HEK293 (cell line): ENCODE measurements around the gene INTS14.

ENCODE experiments used
- CTCF ChIA-PET: fragments of 350-600 bp; formaldehyde crosslinking; extraction: SDS; loops from one replicate; lab custom pipeline; 2021; ENCODE audit warnings: antibody characterized with exemption; lab: Yijun Ruan, JAX
- POLR2A ChIA-PET: fragments of 300-600 bp; formaldehyde crosslinking; extraction: SDS; loops from one replicate; lab custom pipeline; 2020; ENCODE audit warnings: antibody characterized with exemption, inconsistent platforms; lab: Yijun Ruan, JAX
- H3K27ac ChIP-seq: fragments of 200-500 bp; sonication (Bioruptor generic); 2 replicates; pipeline ENCODE4 v1.5.1; 2014; ENCODE audit warnings: low read depth, low read length, control low read depth, inconsistent platforms; ENCODE audit errors: extremely low read depth
- H3K36me3 ChIP-seq, 2 experiments: fragments of 200-500 bp in 1 of 2; sonication (Bioruptor generic) in 1 of 2; 1 replicate in 1 of 2; 2 replicates in 1 of 2; pipeline ENCODE4 v1.5.1; 2014 to 2017; ENCODE audit warnings: inconsistent platforms in 2 of 2, low read length in 2 of 2; ENCODE audit not compliant: control insufficient read depth in 2 of 2, insufficient read depth in 1 of 2
- H3K4me1 ChIP-seq: fragments of 200-500 bp; sonication (Bioruptor generic); 2 replicates; pipeline ENCODE4 v1.5.1; 2014; ENCODE audit warnings: mild to moderate bottlenecking, low read length, inconsistent platforms; ENCODE audit not compliant: control insufficient read depth, insufficient read depth
- H3K4me3 ChIP-seq: 2 replicates; pipeline ENCODE4 v1.5.1; 2011; ENCODE audit warnings: low read depth, mild to moderate bottlenecking, control low read depth, low read length, moderate library complexity
- H3K9me3 ChIP-seq: fragments of 200-500 bp; sonication (Bioruptor generic); 2 replicates; pipeline ENCODE4 v1.5.1; 2014; ENCODE audit warnings: low read depth, low read length, inconsistent platforms; ENCODE audit not compliant: control insufficient read depth, insufficient read depth
- EGR2 ChIP-seq: fragments of 450-650 bp; formaldehyde crosslinking; IDR thresholded peaks from 2 replicates; pipeline ENCODE4 v1.5.1; 2016; ENCODE audit warnings: low read depth, missing biosample characterization, missing genetic modification characterization
- FEZF1 ChIP-seq: fragments of 450-650 bp; formaldehyde crosslinking; IDR thresholded peaks from 2 replicates; pipeline ENCODE4 v1.5.1; 2016; ENCODE audit warnings: missing biosample characterization, missing genetic modification characterization
- GFI1B ChIP-seq: fragments of 450-650 bp; formaldehyde crosslinking; IDR thresholded peaks from 2 replicates; pipeline ENCODE4 v1.5.1; 2016; ENCODE audit warnings: missing biosample characterization, missing genetic modification characterization
- GLI2 ChIP-seq: fragments of 450-650 bp; formaldehyde crosslinking; IDR thresholded peaks from 2 replicates; pipeline ENCODE4; 2017; ENCODE audit warnings: missing biosample characterization, missing genetic modification characterization, low read depth, borderline replicate concordance
- HOXC10 ChIP-seq: sonication (generic); formaldehyde crosslinking; IDR thresholded peaks from 2 replicates; pipeline ENCODE4 v1.8.1; 2023; ENCODE audit warnings: mild to moderate bottlenecking, missing genetic modification reagents
- KLF1 ChIP-seq: fragments of 450-650 bp; formaldehyde crosslinking; IDR thresholded peaks from 2 replicates; pipeline ENCODE4 v1.5.1; 2016; ENCODE audit warnings: missing biosample characterization, missing genetic modification characterization
- KLF8 ChIP-seq: fragments of 450-650 bp; formaldehyde crosslinking; IDR thresholded peaks from 2 replicates; pipeline ENCODE4 v1.5.1; 2016; ENCODE audit warnings: missing biosample characterization, missing genetic modification characterization
- SETDB1 ChIP-seq: IDR thresholded peaks from one replicate; pipeline ENCODE4 v1.6.1; 2017; ENCODE audit warnings: mild to moderate bottlenecking, low read length, moderate library complexity, mixed read lengths; ENCODE audit not compliant: insufficient read length
- SP2 ChIP-seq: fragments of 450-650 bp; formaldehyde crosslinking; IDR thresholded peaks from 2 replicates; pipeline ENCODE4 v1.5.1; 2016; ENCODE audit warnings: missing biosample characterization, missing genetic modification characterization
- YY1 ChIP-seq: fragments of 450-650 bp; formaldehyde crosslinking; IDR thresholded peaks from 2 replicates; pipeline ENCODE4 v1.5.1; 2018; ENCODE audit warnings: missing biosample characterization, missing genetic modification characterization
- YY2 ChIP-seq: fragments of 450-650 bp; formaldehyde crosslinking; IDR thresholded peaks from 2 replicates; pipeline ENCODE4 v1.5.1; 2016; ENCODE audit warnings: missing biosample characterization, missing genetic modification characterization
- ZBTB8A ChIP-seq: fragments of 450-650 bp; formaldehyde crosslinking; IDR thresholded peaks from 2 replicates; pipeline ENCODE4 v1.5.1; 2016; ENCODE audit warnings: missing biosample characterization, missing genetic modification characterization
- ZNF10 ChIP-seq: fragments of 450-650 bp; formaldehyde crosslinking; IDR thresholded peaks from 2 replicates; pipeline ENCODE4 v1.5.1; 2017; ENCODE audit warnings: missing biosample characterization, missing genetic modification characterization
- ZNF121 ChIP-seq: fragments of 450-650 bp; formaldehyde crosslinking; IDR thresholded peaks from 2 replicates; pipeline ENCODE4 v1.5.1; 2016; ENCODE audit warnings: missing biosample characterization, missing genetic modification characterization
- ZNF169 ChIP-seq: fragments of 450-650 bp; formaldehyde crosslinking; IDR thresholded peaks from 2 replicates; pipeline ENCODE4 v1.5.1; 2016; ENCODE audit warnings: missing biosample characterization, missing genetic modification characterization
- ZNF354C ChIP-seq: fragments of 450-650 bp; formaldehyde crosslinking; IDR thresholded peaks from 2 replicates; pipeline ENCODE4 v1.5.1; 2016; ENCODE audit warnings: missing biosample characterization, missing genetic modification characterization, low read depth, borderline replicate concordance
- ZNF366 ChIP-seq: fragments of 450-650 bp; formaldehyde crosslinking; conservative IDR thresholded peaks from 2 replicates; pipeline ENCODE4 v1.5.1; 2016; ENCODE audit warnings: missing biosample characterization, missing genetic modification characterization
- ZNF514 ChIP-seq: fragments of 450-650 bp; formaldehyde crosslinking; IDR thresholded peaks from 2 replicates; pipeline ENCODE4 v1.5.1; 2016; ENCODE audit warnings: missing biosample characterization, missing genetic modification characterization
- ZNF560 ChIP-seq: fragments of 450-650 bp; formaldehyde crosslinking; IDR thresholded peaks from 2 replicates; pipeline ENCODE4 v1.5.1; 2017; ENCODE audit warnings: missing biosample characterization, missing genetic modification characterization, borderline replicate concordance
- ZNF626 ChIP-seq: fragments of 450-650 bp; sonication (Bioruptor Pico); formaldehyde crosslinking; IDR thresholded peaks from 2 replicates; pipeline ENCODE4 v1.5.1; 2018; ENCODE audit warnings: missing biosample characterization, missing genetic modification characterization, inconsistent platforms
- ZNF654 ChIP-seq: fragments of 450-650 bp; formaldehyde crosslinking; IDR thresholded peaks from 2 replicates; pipeline ENCODE4 v1.5.1; 2016; ENCODE audit warnings: low read depth, missing biosample characterization, missing genetic modification characterization
- ZNF658 ChIP-seq: fragments of 450-650 bp; formaldehyde crosslinking; IDR thresholded peaks from 2 replicates; pipeline ENCODE4; 2016; ENCODE audit warnings: missing biosample characterization, missing genetic modification characterization
- ZNF747 ChIP-seq: fragments of 450-650 bp; formaldehyde crosslinking; IDR thresholded peaks from 2 replicates; pipeline ENCODE4 v1.5.1; 2016; ENCODE audit warnings: missing biosample characterization, missing genetic modification characterization
- ZNF791 ChIP-seq: fragments of 450-650 bp; formaldehyde crosslinking; IDR thresholded peaks from 2 replicates; pipeline ENCODE4 v1.5.1; 2016; ENCODE audit warnings: missing biosample characterization, missing genetic modification characterization
- ZSCAN16 ChIP-seq: fragments of 450-650 bp; formaldehyde crosslinking; IDR thresholded peaks from 2 replicates; pipeline ENCODE4 v1.5.1; 2016; ENCODE audit warnings: missing biosample characterization, missing genetic modification characterization
- TF ChIP-seq, protein P1 (sequence below): fragments of 450-650 bp; formaldehyde crosslinking; IDR thresholded peaks from 2 replicates; pipeline ENCODE4 v1.5.1; 2016; ENCODE audit warnings: missing biosample characterization, missing genetic modification characterization, borderline replicate concordance
- TF ChIP-seq, protein P2 (sequence below): fragments of 450-650 bp; formaldehyde crosslinking; IDR thresholded peaks from 2 replicates; pipeline ENCODE4 v1.5.1; 2016; ENCODE audit warnings: missing biosample characterization, missing genetic modification characterization
- TF ChIP-seq, protein P3 (sequence below): fragments of 450-650 bp; formaldehyde crosslinking; IDR thresholded peaks from 2 replicates; pipeline ENCODE4 v1.5.1; 2016; ENCODE audit warnings: missing biosample characterization, missing genetic modification characterization, low read depth
- TF ChIP-seq, protein P4 (sequence below): fragments of 450-650 bp; formaldehyde crosslinking; IDR thresholded peaks from 2 replicates; pipeline ENCODE4 v1.5.1; 2016; ENCODE audit warnings: missing biosample characterization, missing genetic modification characterization, borderline replicate concordance
- TF ChIP-seq, protein P5 (sequence below): fragments of 450-650 bp; formaldehyde crosslinking; IDR thresholded peaks from 2 replicates; pipeline ENCODE4 v1.5.1; 2016; ENCODE audit warnings: missing biosample characterization, missing genetic modification characterization

Gene INTS14

DNA sequence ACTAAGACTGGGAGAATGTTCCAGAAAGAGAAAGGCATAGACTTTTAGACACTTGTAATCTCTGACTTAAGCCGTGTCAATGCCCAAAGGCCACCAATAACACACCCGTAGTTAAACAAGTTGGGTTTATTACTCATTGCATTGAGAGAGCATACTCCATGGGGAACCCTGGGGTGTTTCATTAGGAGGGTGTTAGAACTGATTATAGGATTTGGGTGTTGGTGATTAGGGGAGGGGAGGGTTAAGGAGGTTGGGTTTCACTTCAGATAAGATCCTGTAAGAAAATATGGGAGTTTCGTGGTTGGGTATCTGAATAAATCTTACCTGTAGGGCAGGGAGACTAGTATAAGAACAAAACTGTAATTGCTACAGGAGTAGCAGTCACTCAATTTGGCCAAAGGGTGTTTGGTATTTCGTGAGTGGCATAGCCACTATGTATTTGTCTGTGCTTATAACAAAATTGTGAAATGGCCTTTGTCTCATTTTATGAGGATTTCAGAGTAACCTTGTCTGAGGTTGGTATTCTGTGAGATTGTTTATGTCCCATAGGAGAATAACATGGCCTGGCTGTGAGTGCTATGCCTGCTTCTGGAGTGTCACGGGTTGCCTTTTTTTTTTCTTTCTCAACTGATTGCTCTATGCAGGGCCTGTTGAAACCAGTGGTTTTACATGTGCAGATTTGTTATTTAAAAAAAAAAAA is 77.7 kb downstream of the INTS14 start:
- peak overlapping the region; percentile 68 for H3K27ac ChIP-seq
- H3K4me3 ChIP-seq = no peak overlapping the region; the same call in 1 of the 2 replicates
- CTCF ChIA-PET = no interaction called here
- peaks cover 30% of the 10 kb centered on the region for H3K4me1 ChIP-seq
- POLR2A ChIA-PET = interaction anchor here (0.7 to 1.0 kb wide), 2 partner anchors 16 to 215 kb away, joined by 3 to 6 read pairs; no protein-coding TSS in a partner anchor
- no peaks in the 10 kb centered on the region for H3K9me3 ChIP-seq
- H3K36me3 ChIP-seq = peaks cover 11 to 12% of the 10 kb centered on the region in 2 experiments; a peak in 2 of 3 replicates
- no peak for TF ChIP-seq YY1
- TF ChIP-seq GFI1B (tag by site-specific recombination) = peak; percentile 46; the same call in 1 of the 2 replicates
- TF ChIP-seq ZBTB8A = peak; percentile 70
- no peak for TF ChIP-seq ZNF658
- TF ChIP-seq ZNF514 (tag by site-specific recombination) = no peak
- no peak for TF ChIP-seq ZSCAN16 (tag by site-specific recombination)
- no peak for TF ChIP-seq KLF8
- no peak for TF ChIP-seq EGR2 (tag by site-specific recombination)
- TF ChIP-seq FEZF1 (tag by site-specific recombination) = peak; percentile 78
- TF ChIP-seq, protein P1, sequence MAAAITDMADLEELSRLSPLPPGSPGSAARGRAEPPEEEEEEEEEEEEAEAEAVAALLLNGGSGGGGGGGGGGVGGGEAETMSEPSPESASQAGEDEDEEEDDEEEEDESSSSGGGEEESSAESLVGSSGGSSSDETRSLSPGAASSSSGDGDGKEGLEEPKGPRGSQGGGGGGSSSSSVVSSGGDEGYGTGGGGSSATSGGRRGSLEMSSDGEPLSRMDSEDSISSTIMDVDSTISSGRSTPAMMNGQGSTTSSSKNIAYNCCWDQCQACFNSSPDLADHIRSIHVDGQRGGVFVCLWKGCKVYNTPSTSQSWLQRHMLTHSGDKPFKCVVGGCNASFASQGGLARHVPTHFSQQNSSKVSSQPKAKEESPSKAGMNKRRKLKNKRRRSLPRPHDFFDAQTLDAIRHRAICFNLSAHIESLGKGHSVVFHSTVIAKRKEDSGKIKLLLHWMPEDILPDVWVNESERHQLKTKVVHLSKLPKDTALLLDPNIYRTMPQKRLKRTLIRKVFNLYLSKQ (tag by site-specific recombination) = no peak
- no peak for TF ChIP-seq ZNF654 (tag by site-specific recombination)
- no peak for TF ChIP-seq ZNF791 (tag by site-specific recombination)
- no peak for TF ChIP-seq ZNF560
- TF ChIP-seq ZNF121 (tag by site-specific recombination) = no peak
- TF ChIP-seq, protein P2, sequence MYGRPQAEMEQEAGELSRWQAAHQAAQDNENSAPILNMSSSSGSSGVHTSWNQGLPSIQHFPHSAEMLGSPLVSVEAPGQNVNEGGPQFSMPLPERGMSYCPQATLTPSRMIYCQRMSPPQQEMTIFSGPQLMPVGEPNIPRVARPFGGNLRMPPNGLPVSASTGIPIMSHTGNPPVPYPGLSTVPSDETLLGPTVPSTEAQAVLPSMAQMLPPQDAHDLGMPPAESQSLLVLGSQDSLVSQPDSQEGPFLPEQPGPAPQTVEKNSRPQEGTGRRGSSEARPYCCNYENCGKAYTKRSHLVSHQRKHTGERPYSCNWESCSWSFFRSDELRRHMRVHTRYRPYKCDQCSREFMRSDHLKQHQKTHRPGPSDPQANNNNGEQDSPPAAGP (tag by site-specific recombination) = peak; percentile 96
- no peak for TF ChIP-seq ZNF626 (tag by site-specific recombination)
- peak; percentile 96 for TF ChIP-seq KLF1 (tag by site-specific recombination)
- no peak for TF ChIP-seq ZNF169 (tag by site-specific recombination)
- TF ChIP-seq ZNF10 = peak; percentile 20; the same call in 1 of the 2 replicates
- no peak for TF ChIP-seq ZNF747 (tag by site-specific recombination)
- TF ChIP-seq, protein P3, sequence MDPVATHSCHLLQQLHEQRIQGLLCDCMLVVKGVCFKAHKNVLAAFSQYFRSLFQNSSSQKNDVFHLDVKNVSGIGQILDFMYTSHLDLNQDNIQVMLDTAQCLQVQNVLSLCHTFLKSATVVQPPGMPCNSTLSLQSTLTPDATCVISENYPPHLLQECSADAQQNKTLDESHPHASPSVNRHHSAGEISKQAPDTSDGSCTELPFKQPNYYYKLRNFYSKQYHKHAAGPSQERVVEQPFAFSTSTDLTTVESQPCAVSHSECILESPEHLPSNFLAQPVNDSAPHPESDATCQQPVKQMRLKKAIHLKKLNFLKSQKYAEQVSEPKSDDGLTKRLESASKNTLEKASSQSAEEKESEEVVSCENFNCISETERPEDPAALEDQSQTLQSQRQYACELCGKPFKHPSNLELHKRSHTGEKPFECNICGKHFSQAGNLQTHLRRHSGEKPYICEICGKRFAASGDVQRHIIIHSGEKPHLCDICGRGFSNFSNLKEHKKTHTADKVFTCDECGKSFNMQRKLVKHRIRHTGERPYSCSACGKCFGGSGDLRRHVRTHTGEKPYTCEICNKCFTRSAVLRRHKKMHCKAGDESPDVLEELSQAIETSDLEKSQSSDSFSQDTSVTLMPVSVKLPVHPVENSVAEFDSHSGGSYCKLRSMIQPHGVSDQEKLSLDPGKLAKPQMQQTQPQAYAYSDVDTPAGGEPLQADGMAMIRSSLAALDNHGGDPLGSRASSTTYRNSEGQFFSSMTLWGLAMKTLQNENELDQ (tag by site-specific recombination) = no peak
- TF ChIP-seq, protein P4, sequence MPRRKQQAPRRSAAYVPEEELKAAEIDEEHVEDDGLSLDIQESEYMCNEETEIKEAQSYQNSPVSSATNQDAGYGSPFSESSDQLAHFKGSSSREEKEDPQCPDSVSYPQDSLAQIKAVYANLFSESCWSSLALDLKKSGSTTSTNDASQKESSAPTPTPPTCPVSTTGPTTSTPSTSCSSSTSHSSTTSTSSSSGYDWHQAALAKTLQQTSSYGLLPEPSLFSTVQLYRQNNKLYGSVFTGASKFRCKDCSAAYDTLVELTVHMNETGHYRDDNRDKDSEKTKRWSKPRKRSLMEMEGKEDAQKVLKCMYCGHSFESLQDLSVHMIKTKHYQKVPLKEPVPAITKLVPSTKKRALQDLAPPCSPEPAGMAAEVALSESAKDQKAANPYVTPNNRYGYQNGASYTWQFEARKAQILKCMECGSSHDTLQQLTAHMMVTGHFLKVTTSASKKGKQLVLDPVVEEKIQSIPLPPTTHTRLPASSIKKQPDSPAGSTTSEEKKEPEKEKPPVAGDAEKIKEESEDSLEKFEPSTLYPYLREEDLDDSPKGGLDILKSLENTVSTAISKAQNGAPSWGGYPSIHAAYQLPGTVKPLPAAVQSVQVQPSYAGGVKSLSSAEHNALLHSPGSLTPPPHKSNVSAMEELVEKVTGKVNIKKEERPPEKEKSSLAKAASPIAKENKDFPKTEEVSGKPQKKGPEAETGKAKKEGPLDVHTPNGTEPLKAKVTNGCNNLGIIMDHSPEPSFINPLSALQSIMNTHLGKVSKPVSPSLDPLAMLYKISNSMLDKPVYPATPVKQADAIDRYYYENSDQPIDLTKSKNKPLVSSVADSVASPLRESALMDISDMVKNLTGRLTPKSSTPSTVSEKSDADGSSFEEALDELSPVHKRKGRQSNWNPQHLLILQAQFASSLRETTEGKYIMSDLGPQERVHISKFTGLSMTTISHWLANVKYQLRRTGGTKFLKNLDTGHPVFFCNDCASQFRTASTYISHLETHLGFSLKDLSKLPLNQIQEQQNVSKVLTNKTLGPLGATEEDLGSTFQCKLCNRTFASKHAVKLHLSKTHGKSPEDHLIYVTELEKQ (tag by site-specific recombination) = no peak
- no peak for TF ChIP-seq SP2 (tag by site-specific recombination)
- TF ChIP-seq, protein P5, sequence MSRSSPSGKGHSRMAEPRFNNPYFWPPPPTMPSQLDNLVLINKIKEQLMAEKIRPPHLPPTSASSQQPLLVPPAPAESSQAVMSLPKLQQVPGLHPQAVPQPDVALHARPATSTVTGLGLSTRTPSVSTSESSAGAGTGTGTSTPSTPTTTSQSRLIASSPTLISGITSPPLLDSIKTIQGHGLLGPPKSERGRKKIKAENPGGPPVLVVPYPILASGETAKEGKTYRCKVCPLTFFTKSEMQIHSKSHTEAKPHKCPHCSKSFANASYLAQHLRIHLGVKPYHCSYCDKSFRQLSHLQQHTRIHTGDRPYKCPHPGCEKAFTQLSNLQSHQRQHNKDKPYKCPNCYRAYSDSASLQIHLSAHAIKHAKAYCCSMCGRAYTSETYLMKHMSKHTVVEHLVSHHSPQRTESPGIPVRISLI (tag by site-specific recombination) = no peak
- peak; percentile 61; the same call in 1 of the 2 replicates for TF ChIP-seq GLI2 (tag by site-specific recombination)
- TF ChIP-seq ZNF366 = peak; percentile 54
- TF ChIP-seq ZNF354C (tag by site-specific recombination) = no peak
- TF ChIP-seq HOXC10 (CRISPR knock-in tag) = no peak
- no peak for TF ChIP-seq YY2 (tag by site-specific recombination)
- no peak for TF ChIP-seq SETDB1
